Measurements from ENCODE around the gene PRELID1.
"Not testable (repeated sequence)": the region's sequence is repeated elsewhere in the genome, so short reads cannot be mapped to it uniquely, and the experiment has no call there.

Gene PRELID1

GRCh38 chr5:177335701-177336065, 32.1 kb downstream of the PRELID1 start:
- TF ChIP-seq CTCF (IDR thresholded peaks at IDR 0.05; ENCODE audit: low read depth, low read length) = no peak
- DNase-seq (ENCODE audit: low read depth in 2 of 2) = no peak
- no peak overlapping the region for H3K4me3 ChIP-seq (replicated peaks in 1 of 2; ENCODE audit: low read depth in 2 of 2, low read length in 2 of 2)

- no peak overlapping the region for H3K4me3 ChIP-seq (replicated peaks in 1 of 2; ENCODE audit: low read depth in 2 of 2, low read length in 2 of 2)
- DNase-seq (ENCODE audit: low read depth in 2 of 2) = peak in 1 of 2 donors; percentile 22
- peak; percentile 30 for TF ChIP-seq CTCF (IDR thresholded peaks at IDR 0.05; ENCODE audit: low read depth, low read length)
Measured at GRCh38 chr5:177336112-177336511, 32.5 kb downstream of the PRELID1 start.

- no peak for TF ChIP-seq CTCF (IDR thresholded peaks at IDR 0.05; ENCODE audit: low read depth, low read length)
- no peak for DNase-seq (ENCODE audit: low read depth in 2 of 2)
- no peak overlapping the region for H3K4me3 ChIP-seq (replicated peaks in 1 of 2; ENCODE audit: low read depth in 2 of 2, low read length in 2 of 2)
Measured at GRCh38 chr5:177336603-177337494, 33.2 kb downstream of the PRELID1 start.

GRCh38 chr5:177338251-177339106, 34.9 kb downstream of the PRELID1 start:
- DNase-seq (ENCODE audit: low read depth in 2 of 2) = no peak
- no peak for TF ChIP-seq CTCF (IDR thresholded peaks at IDR 0.05; ENCODE audit: low read depth, low read length)
- no peak overlapping the region for H3K4me3 ChIP-seq (replicated peaks in 1 of 2; ENCODE audit: low read depth in 2 of 2, low read length in 2 of 2)

- H3K4me3 ChIP-seq (replicated peaks in 1 of 2; ENCODE audit: low read depth in 2 of 2, low read length in 2 of 2) = no peak overlapping the region
- TF ChIP-seq CTCF (IDR thresholded peaks at IDR 0.05; ENCODE audit: low read depth, low read length) = no peak
- DNase-seq (ENCODE audit: low read depth in 2 of 2) = no peak
Measured at GRCh38 chr5:177339107-177339638, 35.6 kb downstream of the PRELID1 start.

- H3K4me3 ChIP-seq (replicated peaks in 1 of 2; ENCODE audit: low read depth in 2 of 2, low read length in 2 of 2); DNase-seq (ENCODE audit: low read depth in 2 of 2): not testable (repeated sequence)
Measured at GRCh38 chr5:177343000-177343399, 39.4 kb downstream of the PRELID1 start.

GRCh38 chr5:177343777-177344176, 40.2 kb downstream of the PRELID1 start:
- no peak for TF ChIP-seq CTCF (IDR thresholded peaks at IDR 0.05; ENCODE audit: low read depth, low read length)
- DNase-seq (ENCODE audit: low read depth in 2 of 2) = no peak
- no peak overlapping the region for H3K4me3 ChIP-seq (replicated peaks in 1 of 2; ENCODE audit: low read depth in 2 of 2, low read length in 2 of 2)

All from cardiac fibroblast (primary cell).